ENCODE results near the gene USP11. TPM values are rescaled to one million over a fixed set of nuclear protein-coding genes. Genes with fewer than 3 reads are reported as not detected.
A peak's percentile ranks its signal among the peaks of the same experiment; 100 is the strongest.

Gene USP11
- total RNA-seq, 4 donors from 2014 or later = 23.3 to 44.1 (median 38.2) TPM

DNA sequence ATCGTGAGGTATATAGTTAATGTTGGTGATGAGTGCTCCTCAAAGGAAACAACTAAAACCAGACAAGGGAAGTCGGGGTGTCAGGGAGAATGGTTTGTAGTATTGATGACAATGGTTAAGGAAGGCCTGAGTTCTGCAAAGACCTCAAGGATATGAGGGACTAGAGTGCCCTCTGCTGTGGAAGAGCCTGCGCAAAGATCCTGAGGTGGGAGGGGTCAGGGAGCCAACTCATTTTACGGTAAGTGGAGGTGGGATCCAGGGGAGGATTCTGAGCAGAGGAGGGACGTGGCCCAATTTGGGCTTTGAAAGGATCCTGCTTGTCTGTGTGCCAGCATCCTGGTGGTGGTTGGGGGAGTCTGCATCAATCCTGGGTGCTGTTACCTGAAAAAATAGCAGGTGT lies 27.8 kb upstream of the USP11 start:
- Histone ChIP-seq H3K36me3 (peaks cover 45 to 100% (median 98%) of the 10 kb centered on the region in 4 donors), H3K4me1 (peaks cover 7 to 9% (median 8%) of the 10 kb centered on the region in 4 donors), H3K4me3 (no peak overlapping the region), H3K9me3 (no peaks in the 10 kb centered on the region), H3K27me3 (no peaks in the 10 kb centered on the region), H3K27ac (replicated peaks in 1 of 4) (peak overlapping the region in 1 of 4 donors; percentile 22)
- DNase-seq (ENCODE audit: extremely low spot score) = no peak
- 88% methylated on average over 5 of the region's 5 CpGs for WGBS
- TF ChIP-seq POLR2A (IDR thresholded peaks at IDR 0.05; ENCODE audit: low read depth) (no peak), POLR2AphosphoS5 (IDR thresholded peaks at IDR 0.05) (no peak), EP300 (IDR thresholded peaks at IDR 0.05) (no peak)
- TF ChIP-seq, protein P1, sequence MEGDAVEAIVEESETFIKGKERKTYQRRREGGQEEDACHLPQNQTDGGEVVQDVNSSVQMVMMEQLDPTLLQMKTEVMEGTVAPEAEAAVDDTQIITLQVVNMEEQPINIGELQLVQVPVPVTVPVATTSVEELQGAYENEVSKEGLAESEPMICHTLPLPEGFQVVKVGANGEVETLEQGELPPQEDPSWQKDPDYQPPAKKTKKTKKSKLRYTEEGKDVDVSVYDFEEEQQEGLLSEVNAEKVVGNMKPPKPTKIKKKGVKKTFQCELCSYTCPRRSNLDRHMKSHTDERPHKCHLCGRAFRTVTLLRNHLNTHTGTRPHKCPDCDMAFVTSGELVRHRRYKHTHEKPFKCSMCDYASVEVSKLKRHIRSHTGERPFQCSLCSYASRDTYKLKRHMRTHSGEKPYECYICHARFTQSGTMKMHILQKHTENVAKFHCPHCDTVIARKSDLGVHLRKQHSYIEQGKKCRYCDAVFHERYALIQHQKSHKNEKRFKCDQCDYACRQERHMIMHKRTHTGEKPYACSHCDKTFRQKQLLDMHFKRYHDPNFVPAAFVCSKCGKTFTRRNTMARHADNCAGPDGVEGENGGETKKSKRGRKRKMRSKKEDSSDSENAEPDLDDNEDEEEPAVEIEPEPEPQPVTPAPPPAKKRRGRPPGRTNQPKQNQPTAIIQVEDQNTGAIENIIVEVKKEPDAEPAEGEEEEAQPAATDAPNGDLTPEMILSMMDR (IDR thresholded peaks at IDR 0.05) = no peak
- intact Hi-C loops (cut with DNase I) = no loop called here

- Histone ChIP-seq H3K4me3 (no peak overlapping the region), H3K9me3 (no peaks in the 10 kb centered on the region), H3K27ac (replicated peaks in 1 of 4) (no peak overlapping the region), H3K27me3 (no peaks in the 10 kb centered on the region), H3K4me1 (peaks cover 0 to 7% (median 0%) of the 10 kb centered on the region in 4 donors), H3K36me3 (peaks cover 43 to 100% (median 98%) of the 10 kb centered on the region in 4 donors)
- no peak for DNase-seq (ENCODE audit: extremely low spot score)
- WGBS = 79% methylated on average over 3 of the region's 3 CpGs
- TF ChIP-seq EP300 (IDR thresholded peaks at IDR 0.05) = no peak
- no peak for TF ChIP-seq POLR2AphosphoS5 (IDR thresholded peaks at IDR 0.05)
- TF ChIP-seq, protein P1 (IDR thresholded peaks at IDR 0.05) = no peak
- no peak for TF ChIP-seq POLR2A (IDR thresholded peaks at IDR 0.05; ENCODE audit: low read depth)
- intact Hi-C loops (cut with DNase I) = no loop called here
Observed at GRCh38 chrX:47206316-47206715, 26.5 kb upstream of the USP11 start.

GRCh38 chrX:47208108-47208507 lies 24.7 kb upstream of the USP11 start:
- TF ChIP-seq POLR2AphosphoS5 (IDR thresholded peaks at IDR 0.05) (no peak), POLR2A (IDR thresholded peaks at IDR 0.05; ENCODE audit: low read depth) (no peak), EP300 (IDR thresholded peaks at IDR 0.05) (no peak)
- TF ChIP-seq, protein P1 (IDR thresholded peaks at IDR 0.05) = no peak
- no peak overlapping the region for H3K27ac ChIP-seq (replicated peaks in 1 of 4)

DNA sequence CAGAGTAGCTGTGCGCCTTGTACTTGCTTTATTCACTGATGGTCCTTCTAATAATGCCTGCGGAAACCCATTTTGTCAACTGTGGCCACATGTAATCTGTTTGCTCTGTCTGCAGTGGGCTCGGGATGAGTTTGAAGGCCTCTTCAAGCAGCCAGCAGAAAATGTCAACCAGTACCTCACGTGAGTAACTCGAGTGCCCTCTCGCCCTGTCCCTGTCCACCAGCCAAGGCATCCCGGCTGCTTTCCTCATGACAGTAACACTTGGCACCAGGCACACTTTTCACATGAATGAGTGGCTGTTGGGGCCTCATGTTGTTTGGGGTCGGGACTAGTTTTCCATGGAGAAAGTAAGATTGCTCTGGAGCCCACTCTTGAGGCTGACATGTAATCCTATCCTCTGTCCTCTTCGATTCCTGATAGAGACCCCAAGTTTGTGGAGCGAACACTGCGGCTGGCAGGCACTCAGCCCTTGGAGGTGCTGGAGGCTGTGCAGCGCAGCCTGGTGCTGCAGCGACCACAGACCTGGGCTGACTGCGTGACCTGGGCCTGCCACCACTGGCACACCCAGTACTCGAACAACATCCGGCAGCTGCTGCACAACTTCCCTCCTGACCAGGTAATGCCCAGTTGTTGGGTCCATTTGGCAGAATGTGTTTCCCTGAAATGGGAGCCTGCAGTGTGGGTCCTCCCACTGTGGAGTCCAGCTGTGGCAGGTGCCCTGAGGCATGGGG lies 23.1 kb upstream of the USP11 start:
- no peak for DNase-seq (ENCODE audit: extremely low spot score)
- H3K27me3 ChIP-seq = no peaks in the 10 kb centered on the region
- peaks cover 0 to 7% (median 0%) of the 10 kb centered on the region in 4 donors for H3K4me1 ChIP-seq
- H3K4me3 ChIP-seq = no peak overlapping the region
- 85% methylated on average over 14 of the region's 16 CpGs for WGBS
- intact Hi-C loops (cut with DNase I) = no loop called here
- TF ChIP-seq, protein P1 (IDR thresholded peaks at IDR 0.05) = no peak
- no peak for TF ChIP-seq POLR2A (IDR thresholded peaks at IDR 0.05; ENCODE audit: low read depth)
- TF ChIP-seq EP300 (IDR thresholded peaks at IDR 0.05) = no peak
- no peak for TF ChIP-seq POLR2AphosphoS5 (IDR thresholded peaks at IDR 0.05)
- no peak overlapping the region for H3K27ac ChIP-seq (replicated peaks in 1 of 4)
- H3K36me3 ChIP-seq = peaks cover 47 to 100% (median 99%) of the 10 kb centered on the region in 4 donors
- no peaks in the 10 kb centered on the region for H3K9me3 ChIP-seq

More at GRCh38 chrX:47208108-47208507, 24.7 kb upstream of the USP11 start:
- Histone ChIP-seq H3K36me3 (peaks cover 47 to 100% (median 98%) of the 10 kb centered on the region in 4 donors), H3K9me3 (no peaks in the 10 kb centered on the region), H3K27me3 (no peaks in the 10 kb centered on the region), H3K4me3 (no peak overlapping the region), H3K4me1 (peaks cover 0 to 7% (median 0%) of the 10 kb centered on the region in 4 donors)
- intact Hi-C loops (cut with DNase I) = no loop called here
- WGBS = 81% methylated on average over 11 of the region's 12 CpGs
- DNase-seq (ENCODE audit: extremely low spot score) = no peak
